Mucosa of stomach (tissue), 1 donor: ENCODE results near the gene USP30.

Experiments used
- H3K27me3 ChIP-seq: one replicate; pipeline ENCODE4 v1.7.0; 2013; ENCODE audit warnings: mild to moderate bottlenecking, low read length; ENCODE audit not compliant: control insufficient read depth, insufficient read depth
- H3K36me3 ChIP-seq: one replicate; pipeline ENCODE4 v1.7.0; 2013; ENCODE audit warnings: low read length; ENCODE audit not compliant: control insufficient read depth, insufficient read depth
- H3K4me1 ChIP-seq: one replicate; pipeline ENCODE4 v1.7.0; 2013; ENCODE audit warnings: mild to moderate bottlenecking, low read length; ENCODE audit not compliant: control insufficient read depth, insufficient read depth
- H3K4me3 ChIP-seq: one replicate; pipeline ENCODE4 v1.7.0; 2013; ENCODE audit warnings: low read length
- H3K9ac ChIP-seq: one replicate; pipeline ENCODE4 v1.7.0; 2013; ENCODE audit warnings: mild to moderate bottlenecking, low read length, moderate library complexity
- H3K9me3 ChIP-seq: one replicate; pipeline ENCODE4 v1.7.0; 2013; ENCODE audit warnings: mild to moderate bottlenecking, low read length, moderate library complexity; ENCODE audit not compliant: control insufficient read depth
- donor health status: Pancreatic carcinoma.

USP30 gene

GRCh38 chr12:109056891-109057290 lies 4.5 kb downstream of the USP30 start:
- Histone ChIP-seq H3K36me3 (no peaks in the 10 kb centered on the region), H3K27me3 (no peaks in the 10 kb centered on the region), H3K9ac (no peak overlapping the region), H3K4me3 (no peak overlapping the region), H3K9me3 (no peaks in the 10 kb centered on the region), H3K4me1 (peaks cover 3% of the 10 kb centered on the region)

GRCh38 chr12:109057376-109057775 lies 5.0 kb downstream of the USP30 start:
- no peaks in the 10 kb centered on the region for H3K9me3 ChIP-seq
- H3K4me3 ChIP-seq = no peak overlapping the region
- no peaks in the 10 kb centered on the region for H3K36me3 ChIP-seq
- no peak overlapping the region for H3K9ac ChIP-seq
- H3K4me1 ChIP-seq = no peaks in the 10 kb centered on the region
- no peaks in the 10 kb centered on the region for H3K27me3 ChIP-seq

- Histone ChIP-seq H3K9me3 (no peaks in the 10 kb centered on the region), H3K36me3 (no peaks in the 10 kb centered on the region), H3K4me1 (no peaks in the 10 kb centered on the region), H3K27me3 (no peaks in the 10 kb centered on the region), H3K4me3 (no peak overlapping the region), H3K9ac (no peak overlapping the region)
Observed at GRCh38 chr12:109058773-109059172, 6.4 kb downstream of the USP30 start.

GRCh38 chr12:109064143-109064542 lies 11.8 kb downstream of the USP30 start:
- H3K36me3 ChIP-seq = no peaks in the 10 kb centered on the region

GRCh38 chr12:109065154-109065852 lies 12.9 kb downstream of the USP30 start:
- no peaks in the 10 kb centered on the region for H3K27me3 ChIP-seq
- no peaks in the 10 kb centered on the region for H3K4me1 ChIP-seq
- H3K9ac ChIP-seq = no peak overlapping the region
- no peak overlapping the region for H3K4me3 ChIP-seq
- H3K36me3 ChIP-seq = no peaks in the 10 kb centered on the region
- no peaks in the 10 kb centered on the region for H3K9me3 ChIP-seq

More at GRCh38 chr12:109064143-109064542, 11.8 kb downstream of the USP30 start:
- no peak overlapping the region for H3K9ac ChIP-seq
- H3K27me3 ChIP-seq = no peaks in the 10 kb centered on the region
- no peaks in the 10 kb centered on the region for H3K9me3 ChIP-seq
- H3K4me3 ChIP-seq = no peak overlapping the region
- no peaks in the 10 kb centered on the region for H3K4me1 ChIP-seq

- no peaks in the 10 kb centered on the region for H3K4me1 ChIP-seq
- H3K27me3 ChIP-seq = no peaks in the 10 kb centered on the region
- H3K9me3 ChIP-seq = no peaks in the 10 kb centered on the region
- H3K9ac ChIP-seq = no peak overlapping the region
- no peaks in the 10 kb centered on the region for H3K36me3 ChIP-seq
- H3K4me3 ChIP-seq = no peak overlapping the region
Observed at GRCh38 chr12:109065853-109066193, 13.4 kb downstream of the USP30 start.

- no peaks in the 10 kb centered on the region for H3K27me3 ChIP-seq
- no peak overlapping the region for H3K4me3 ChIP-seq
- H3K9ac ChIP-seq = no peak overlapping the region
- H3K4me1 ChIP-seq = no peaks in the 10 kb centered on the region
- no peaks in the 10 kb centered on the region for H3K9me3 ChIP-seq
- H3K36me3 ChIP-seq = no peaks in the 10 kb centered on the region
Observed at GRCh38 chr12:109069307-109070271, 17.2 kb downstream of the USP30 start.

GRCh38 chr12:109074866-109075265 lies 22.5 kb downstream of the USP30 start:
- H3K9me3 ChIP-seq = no peaks in the 10 kb centered on the region
- no peaks in the 10 kb centered on the region for H3K4me1 ChIP-seq
- no peaks in the 10 kb centered on the region for H3K36me3 ChIP-seq
- no peak overlapping the region for H3K4me3 ChIP-seq
- H3K9ac ChIP-seq = no peak overlapping the region
- H3K27me3 ChIP-seq = no peaks in the 10 kb centered on the region

GRCh38 chr12:109082751-109083150 lies 30.4 kb downstream of the USP30 start:
- H3K4me3 ChIP-seq = no peak overlapping the region
- no peak overlapping the region for H3K9ac ChIP-seq
- H3K4me1 ChIP-seq = no peaks in the 10 kb centered on the region
- H3K9me3 ChIP-seq = no peaks in the 10 kb centered on the region
- no peaks in the 10 kb centered on the region for H3K36me3 ChIP-seq
- H3K27me3 ChIP-seq = no peaks in the 10 kb centered on the region

GRCh38 chr12:109084425-109084824 lies 32.0 kb downstream of the USP30 start:
- H3K4me1 ChIP-seq = no peaks in the 10 kb centered on the region
- H3K9ac ChIP-seq = no peak overlapping the region
- no peaks in the 10 kb centered on the region for H3K27me3 ChIP-seq
- H3K4me3 ChIP-seq = no peak overlapping the region
- no peaks in the 10 kb centered on the region for H3K36me3 ChIP-seq
- H3K9me3 ChIP-seq = no peaks in the 10 kb centered on the region

- H3K4me3 ChIP-seq = no peak overlapping the region
- H3K9me3 ChIP-seq = no peaks in the 10 kb centered on the region
- no peaks in the 10 kb centered on the region for H3K27me3 ChIP-seq
- no peaks in the 10 kb centered on the region for H3K4me1 ChIP-seq
- no peak overlapping the region for H3K9ac ChIP-seq
- H3K36me3 ChIP-seq = no peaks in the 10 kb centered on the region
Observed at GRCh38 chr12:109085590-109085989, 33.2 kb downstream of the USP30 start.

- Histone ChIP-seq H3K9me3 (no peaks in the 10 kb centered on the region), H3K36me3 (no peaks in the 10 kb centered on the region), H3K4me3 (no peak overlapping the region), H3K9ac (no peak overlapping the region), H3K4me1 (peaks cover 6% of the 10 kb centered on the region), H3K27me3 (no peaks in the 10 kb centered on the region)
Observed at GRCh38 chr12:109087250-109087649, 34.9 kb downstream of the USP30 start.
